Spinal cord (tissue), 10 donors: ENCODE results near the gene BEAN1. TPM values are rescaled to one million over a fixed set of nuclear protein-coding genes. Genes with fewer than 3 reads are reported as not detected.

ENCODE experiments used
- DNase-seq, 6 donors: peaks; one replicate each; pipeline versions ENCODE4 v3.0.0 to v3.0.0-alpha.2; 2013 to 2015; ENCODE audit warnings: low spot score in 6 of 6, low read depth in 4 of 6
- H3K27ac ChIP-seq: one replicate; pipeline ENCODE4 v1.5.1; 2013; ENCODE audit warnings: low read depth, low read length, control low read depth
- H3K27me3 ChIP-seq: one replicate; pipeline ENCODE4 v1.6.1; 2013; ENCODE audit warnings: low read length; ENCODE audit not compliant: control insufficient read depth, insufficient read depth
- H3K36me3 ChIP-seq: one replicate; pipeline ENCODE4 v1.6.1; 2013; ENCODE audit warnings: low read length; ENCODE audit not compliant: control insufficient read depth, insufficient read depth
- H3K4me1 ChIP-seq: one replicate; pipeline ENCODE4 v1.6.1; 2013; ENCODE audit warnings: low read length; ENCODE audit not compliant: control insufficient read depth, insufficient read depth
- H3K4me3 ChIP-seq: one replicate; pipeline ENCODE4 v1.5.1; 2013; ENCODE audit warnings: low read depth, low read length, control low read depth
- H3K9me3 ChIP-seq: one replicate; pipeline ENCODE4 v1.6.1; 2013; ENCODE audit warnings: low read length; ENCODE audit not compliant: control insufficient read depth, insufficient read depth
- WGBS: methylation state at CpG from one replicate; pipeline ENCODE4 v1.1.5; 2013; ENCODE audit warnings: missing lambda C conversion rate; ENCODE audit not compliant: insufficient coverage; 5-methylcytosine and 5-hydroxymethylcytosine counted together
- polyA plus RNA-seq, 2 donors: library from polyadenylated mRNA; unstranded; fragments of 120-200 nt; gene quantifications; one replicate each; pipeline ENCODE4 v1.2.1, GENCODE V29; 2013; ENCODE audit not compliant: insufficient read length in 2 of 2
- total RNA-seq, 2 donors: library from RNA; depleted of rRNA in 1 of 2; stranded (reverse); fragments of 120-200 nt in 1 of 2; fragments of >200 nt in 1 of 2; gene quantifications; one replicate each; pipeline versions ENCODE4 v1.2.3 to v1.2.4, GENCODE V29; 2013 to 2014
- donor health status: healthy.

BEAN1 gene
- total and polyA plus RNA-seq, 4 donors = 4.9 to 27.0 (median 15.9) TPM

- Histone ChIP-seq H3K27me3 (no peaks in the 10 kb centered on the region), H3K27ac (peak overlapping the region; percentile 59), H3K36me3 (peaks cover 11% of the 10 kb centered on the region), H3K4me1 (peaks cover 27% of the 10 kb centered on the region), H3K4me3 (no peak overlapping the region), H3K9me3 (no peaks in the 10 kb centered on the region)
- peak in 1 of 6 donors; percentile 7 for DNase-seq
- WGBS = 77% methylated on average over 3 of the region's 5 CpGs
These were observed 60.6 kb downstream of the BEAN1 start for GRCh38 chr16:66487580-66488275.

- WGBS = 75% methylated on average over 1 of the region's 1 CpG
- H3K4me1 ChIP-seq = peaks cover 27% of the 10 kb centered on the region
- H3K27ac ChIP-seq = no peak overlapping the region
- no peak for DNase-seq
- no peak overlapping the region for H3K4me3 ChIP-seq
- no peaks in the 10 kb centered on the region for H3K27me3 ChIP-seq
- H3K36me3 ChIP-seq = peaks cover 18% of the 10 kb centered on the region
- no peaks in the 10 kb centered on the region for H3K9me3 ChIP-seq
These were observed 61.4 kb downstream of the BEAN1 start for GRCh38 chr16:66488505-66488904.

GRCh38 chr16:66489385-66489784, 62.3 kb downstream of the BEAN1 start:
- Histone ChIP-seq H3K27ac (no peak overlapping the region), H3K4me3 (no peak overlapping the region), H3K9me3 (no peaks in the 10 kb centered on the region), H3K36me3 (peaks cover 20% of the 10 kb centered on the region), H3K4me1 (peaks cover 20% of the 10 kb centered on the region), H3K27me3 (no peaks in the 10 kb centered on the region)
- WGBS = 100% methylated on average over 2 of the region's 2 CpGs
- DNase-seq = no peak

- Histone ChIP-seq H3K9me3 (no peaks in the 10 kb centered on the region), H3K27ac (no peak overlapping the region), H3K4me1 (peaks cover 20% of the 10 kb centered on the region), H3K36me3 (peaks cover 17% of the 10 kb centered on the region), H3K27me3 (no peaks in the 10 kb centered on the region), H3K4me3 (no peak overlapping the region)
- 87% methylated on average over 5 of the region's 5 CpGs for WGBS
- DNase-seq = no peak
These were observed 62.7 kb downstream of the BEAN1 start for GRCh38 chr16:66489818-66490217.

- H3K4me3 ChIP-seq = no peak overlapping the region
- H3K36me3 ChIP-seq = peaks cover 21% of the 10 kb centered on the region
- no peak for DNase-seq
- WGBS = 89% methylated on average over 5 of the region's 8 CpGs
- no peak overlapping the region for H3K27ac ChIP-seq
- H3K27me3 ChIP-seq = no peaks in the 10 kb centered on the region
- no peaks in the 10 kb centered on the region for H3K9me3 ChIP-seq
- H3K4me1 ChIP-seq = peaks cover 20% of the 10 kb centered on the region
These were observed 64.0 kb downstream of the BEAN1 start for GRCh38 chr16:66490774-66491715.

GRCh38 chr16:66491716-66492064, 64.6 kb downstream of the BEAN1 start:
- WGBS = 75% methylated on average over 7 of the region's 7 CpGs
- no peak overlapping the region for H3K27ac ChIP-seq

GRCh38 chr16:66493490-66494401, 66.7 kb downstream of the BEAN1 start:
- Histone ChIP-seq H3K27me3 (no peaks in the 10 kb centered on the region), H3K27ac (no peak overlapping the region), H3K4me1 (no peaks in the 10 kb centered on the region), H3K4me3 (no peak overlapping the region), H3K9me3 (no peaks in the 10 kb centered on the region), H3K36me3 (peaks cover 21% of the 10 kb centered on the region)
- DNase-seq = no peak
- WGBS = 91% methylated on average over 11 of the region's 14 CpGs

More at GRCh38 chr16:66491716-66492064, 64.6 kb downstream of the BEAN1 start:
- H3K36me3 ChIP-seq = peaks cover 21% of the 10 kb centered on the region
- H3K4me3 ChIP-seq = no peak overlapping the region
- no peaks in the 10 kb centered on the region for H3K27me3 ChIP-seq
- no peak for DNase-seq
- peaks cover 13% of the 10 kb centered on the region for H3K4me1 ChIP-seq
- H3K9me3 ChIP-seq = no peaks in the 10 kb centered on the region

GRCh38 chr16:66494916-66495315, 67.8 kb downstream of the BEAN1 start:
- no peaks in the 10 kb centered on the region for H3K27me3 ChIP-seq
- no peaks in the 10 kb centered on the region for H3K9me3 ChIP-seq
- no peak overlapping the region for H3K4me3 ChIP-seq
- H3K36me3 ChIP-seq = peaks cover 21% of the 10 kb centered on the region
- no peak for DNase-seq
- no peaks in the 10 kb centered on the region for H3K4me1 ChIP-seq
- WGBS = 93% methylated on average over 1 of the region's 2 CpGs
- no peak overlapping the region for H3K27ac ChIP-seq

GRCh38 chr16:66495440-66495839, 68.3 kb downstream of the BEAN1 start:
- Histone ChIP-seq H3K27ac (no peak overlapping the region), H3K4me3 (no peak overlapping the region), H3K27me3 (no peaks in the 10 kb centered on the region), H3K4me1 (no peaks in the 10 kb centered on the region), H3K9me3 (no peaks in the 10 kb centered on the region), H3K36me3 (peaks cover 21% of the 10 kb centered on the region)
- no peak for DNase-seq
- WGBS = 92% methylated on average over 2 of the region's 2 CpGs
